Stomach (tissue), 4 donors: Measurements from ENCODE around the gene RAB8A.

Experiments
- POLR2A ChIP-seq, 4 donors: fragments of 450-650 bp; IDR thresholded peaks; one replicate each; pipeline ENCODE4 v1.6.1; 2016; ENCODE audit warnings: antibody characterized with exemption in 4 of 4, control low read depth in 2 of 4, mild to moderate bottlenecking in 1 of 4, moderate library complexity in 1 of 4
- TF ChIP-seq, protein P1 (sequence below), 7 experiments: fragments of 450-650 bp in 4 of 7; fragments of 200-600 bp in 3 of 7; sonication (generic) in 3 of 7; IDR thresholded peaks; one replicate each; pipeline ENCODE4 v1.5.1; 2016 to 2019; ENCODE audit warnings: antibody characterized with exemption in 7 of 7, control low read depth in 2 of 7, mild to moderate bottlenecking in 1 of 7

DNA sequence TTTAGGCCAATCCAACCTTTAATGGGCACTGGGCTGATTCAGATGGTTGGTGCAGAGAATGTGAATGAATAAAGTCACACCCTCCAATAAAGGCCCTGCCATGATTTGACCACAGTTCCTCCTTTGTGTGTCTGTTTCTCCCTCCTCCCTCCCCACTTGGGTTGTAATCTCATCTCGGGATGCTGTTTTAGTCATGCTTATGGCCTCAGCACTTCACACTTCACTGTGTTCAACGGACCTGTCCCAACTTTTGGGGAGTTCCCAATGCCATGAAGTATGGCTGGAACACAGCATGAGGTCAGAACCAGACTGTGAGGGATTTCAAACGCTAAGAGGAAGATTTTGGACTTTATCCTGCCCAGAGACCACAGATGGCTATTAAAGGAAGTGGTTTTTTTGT, 5.6 kb upstream of the RAB8A start:
- TF ChIP-seq, protein P1, sequence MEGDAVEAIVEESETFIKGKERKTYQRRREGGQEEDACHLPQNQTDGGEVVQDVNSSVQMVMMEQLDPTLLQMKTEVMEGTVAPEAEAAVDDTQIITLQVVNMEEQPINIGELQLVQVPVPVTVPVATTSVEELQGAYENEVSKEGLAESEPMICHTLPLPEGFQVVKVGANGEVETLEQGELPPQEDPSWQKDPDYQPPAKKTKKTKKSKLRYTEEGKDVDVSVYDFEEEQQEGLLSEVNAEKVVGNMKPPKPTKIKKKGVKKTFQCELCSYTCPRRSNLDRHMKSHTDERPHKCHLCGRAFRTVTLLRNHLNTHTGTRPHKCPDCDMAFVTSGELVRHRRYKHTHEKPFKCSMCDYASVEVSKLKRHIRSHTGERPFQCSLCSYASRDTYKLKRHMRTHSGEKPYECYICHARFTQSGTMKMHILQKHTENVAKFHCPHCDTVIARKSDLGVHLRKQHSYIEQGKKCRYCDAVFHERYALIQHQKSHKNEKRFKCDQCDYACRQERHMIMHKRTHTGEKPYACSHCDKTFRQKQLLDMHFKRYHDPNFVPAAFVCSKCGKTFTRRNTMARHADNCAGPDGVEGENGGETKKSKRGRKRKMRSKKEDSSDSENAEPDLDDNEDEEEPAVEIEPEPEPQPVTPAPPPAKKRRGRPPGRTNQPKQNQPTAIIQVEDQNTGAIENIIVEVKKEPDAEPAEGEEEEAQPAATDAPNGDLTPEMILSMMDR (IDR thresholded peaks at IDR 0.05), result no peak
- TF ChIP-seq POLR2A (IDR thresholded peaks at IDR 0.05), result no peak
